ENCODE data around the gene PKDCC.
"Not testable (repeated sequence)": the region's sequence is repeated elsewhere in the genome, so short reads cannot be mapped to it uniquely, and the experiment has no call there.

Gene PKDCC

GRCh38 chr2:42030829-42031228 is 17.0 kb upstream of the PKDCC start:
- DNase-seq = no peak

GRCh38 chr2:42031281-42032223 is 16.3 kb upstream of the PKDCC start:
- no peak for DNase-seq

- no peak for DNase-seq
Measured at GRCh38 chr2:42032224-42032620, 15.6 kb upstream of the PKDCC start.

GRCh38 chr2:42032745-42033144 is 15.1 kb upstream of the PKDCC start:
- DNase-seq = no peak

- DNase-seq = not testable (repeated sequence)
Measured at GRCh38 chr2:42034096-42034495, 13.7 kb upstream of the PKDCC start.

GRCh38 chr2:42035241-42035640 is 12.6 kb upstream of the PKDCC start:
- no peak for DNase-seq

- DNase-seq = no peak
Measured at GRCh38 chr2:42036413-42036812, 11.4 kb upstream of the PKDCC start.

- DNase-seq = no peak
Measured at GRCh38 chr2:42036940-42037339, 10.9 kb upstream of the PKDCC start.

- no peak for DNase-seq
Measured at GRCh38 chr2:42040643-42041278, 7.1 kb upstream of the PKDCC start.

GRCh38 chr2:42041377-42042127 is 6.3 kb upstream of the PKDCC start:
- DNase-seq = no peak

- no peak for DNase-seq
Measured at GRCh38 chr2:42042631-42043355, 5.0 kb upstream of the PKDCC start.

- no peak for DNase-seq
Measured at GRCh38 chr2:42043789-42044394, 3.9 kb upstream of the PKDCC start.

GRCh38 chr2:42044939-42045338 is 2.9 kb upstream of the PKDCC start:
- DNase-seq = no peak

GRCh38 chr2:42045352-42045751 is 2.5 kb upstream of the PKDCC start:
- no peak for DNase-seq

- DNase-seq = no peak
Measured at GRCh38 chr2:42045848-42046748, 1.7 kb upstream of the PKDCC start.

- DNase-seq = peak; percentile 6
Measured at GRCh38 chr2:42046819-42047487, 868 bp upstream of the PKDCC start.

- no peak for DNase-seq
Measured at GRCh38 chr2:42048299-42049220, 739 bp downstream of the PKDCC start.

GRCh38 chr2:42049221-42050009 is 1.6 kb downstream of the PKDCC start:
- DNase-seq = no peak

Measured in T-helper 9 cell (primary cell).